Measurements from ENCODE around the gene KLK8.

- TF ChIP-seq CTCF (IDR thresholded peaks at IDR 0.05) (no peak), POLR2A (IDR thresholded peaks at IDR 0.05) (no peak)
Measured at GRCh38 chr19:51040151-51040550, 38.7 kb upstream of the KLK8 start.

All from esophagus squamous epithelium (tissue), 4 donors.